Coronary artery (tissue), 2 donors: ENCODE measurements around the gene SCFD2.

Experiments
- DNase-seq: peaks from one replicate; pipeline ENCODE4 v3.0.0-alpha.2; 2017; ENCODE audit warnings: low spot score
- H3K27ac ChIP-seq, 2 donors: fragments of 200-600 bp; sonication (generic); one replicate each; pipeline ENCODE4 v1.5.1; 2016 to 2019
- H3K4me3 ChIP-seq: fragments of 200-600 bp; sonication (generic); 2 replicates; pipeline ENCODE4 v1.5.1; 2016; ENCODE audit warnings: mild to moderate bottlenecking, moderate library complexity
- TF ChIP-seq, protein P1 (sequence below): fragments of 200-600 bp; sonication (generic); IDR thresholded peaks from one replicate; pipeline ENCODE4 v1.5.1; 2019; ENCODE audit warnings: antibody characterized with exemption

Gene SCFD2

DNA sequence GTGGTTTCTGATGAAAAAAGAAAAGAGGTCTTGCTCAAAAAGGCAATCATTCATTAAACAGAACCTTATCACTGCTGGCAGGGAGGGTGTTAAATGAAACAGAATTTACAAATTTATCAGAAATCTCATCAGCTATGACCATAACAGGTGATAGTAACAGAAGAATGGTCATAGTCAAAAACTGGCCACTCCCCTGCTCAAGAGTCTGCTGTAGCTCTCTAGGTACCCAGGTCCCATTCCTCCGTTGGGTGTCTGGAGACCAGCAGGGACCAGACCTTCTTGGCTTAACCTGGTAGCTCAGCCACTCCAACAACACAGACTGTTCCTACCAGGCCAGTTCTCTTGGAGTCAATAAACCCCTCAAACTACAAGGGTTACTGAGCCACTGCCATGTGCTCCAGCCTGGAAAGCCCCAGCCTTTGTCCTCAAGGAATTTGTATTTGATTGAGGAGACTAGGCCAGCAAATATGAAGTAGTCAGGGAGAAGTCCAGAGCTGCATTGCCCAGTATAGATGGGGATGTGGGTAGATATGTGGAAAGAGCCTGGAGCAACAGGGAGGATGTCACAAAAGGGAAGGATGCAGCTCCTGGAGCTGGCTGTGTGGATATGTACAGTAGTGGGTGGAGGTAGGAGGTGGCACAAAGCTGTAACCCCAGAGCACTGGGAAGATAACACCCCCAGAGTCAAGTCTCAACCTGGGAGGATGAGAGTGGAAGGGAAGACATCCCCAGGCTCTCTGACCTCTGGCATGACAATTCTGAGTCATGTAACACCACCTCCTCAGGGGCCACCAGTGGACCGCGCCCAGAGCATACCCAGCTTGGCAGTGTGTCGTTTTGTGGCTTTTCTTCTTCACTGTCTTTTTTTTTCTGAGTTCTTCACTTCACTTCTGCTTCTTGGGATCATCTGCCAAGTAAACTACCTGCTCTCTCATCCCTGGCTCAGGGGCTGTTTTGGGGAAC, 481.9 kb downstream of the SCFD2 start:
- H3K27ac ChIP-seq = no peak overlapping the region
- DNase-seq = no peak
- H3K4me3 ChIP-seq = no peak overlapping the region
- TF ChIP-seq, protein P1, sequence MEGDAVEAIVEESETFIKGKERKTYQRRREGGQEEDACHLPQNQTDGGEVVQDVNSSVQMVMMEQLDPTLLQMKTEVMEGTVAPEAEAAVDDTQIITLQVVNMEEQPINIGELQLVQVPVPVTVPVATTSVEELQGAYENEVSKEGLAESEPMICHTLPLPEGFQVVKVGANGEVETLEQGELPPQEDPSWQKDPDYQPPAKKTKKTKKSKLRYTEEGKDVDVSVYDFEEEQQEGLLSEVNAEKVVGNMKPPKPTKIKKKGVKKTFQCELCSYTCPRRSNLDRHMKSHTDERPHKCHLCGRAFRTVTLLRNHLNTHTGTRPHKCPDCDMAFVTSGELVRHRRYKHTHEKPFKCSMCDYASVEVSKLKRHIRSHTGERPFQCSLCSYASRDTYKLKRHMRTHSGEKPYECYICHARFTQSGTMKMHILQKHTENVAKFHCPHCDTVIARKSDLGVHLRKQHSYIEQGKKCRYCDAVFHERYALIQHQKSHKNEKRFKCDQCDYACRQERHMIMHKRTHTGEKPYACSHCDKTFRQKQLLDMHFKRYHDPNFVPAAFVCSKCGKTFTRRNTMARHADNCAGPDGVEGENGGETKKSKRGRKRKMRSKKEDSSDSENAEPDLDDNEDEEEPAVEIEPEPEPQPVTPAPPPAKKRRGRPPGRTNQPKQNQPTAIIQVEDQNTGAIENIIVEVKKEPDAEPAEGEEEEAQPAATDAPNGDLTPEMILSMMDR = no peak

DNA sequence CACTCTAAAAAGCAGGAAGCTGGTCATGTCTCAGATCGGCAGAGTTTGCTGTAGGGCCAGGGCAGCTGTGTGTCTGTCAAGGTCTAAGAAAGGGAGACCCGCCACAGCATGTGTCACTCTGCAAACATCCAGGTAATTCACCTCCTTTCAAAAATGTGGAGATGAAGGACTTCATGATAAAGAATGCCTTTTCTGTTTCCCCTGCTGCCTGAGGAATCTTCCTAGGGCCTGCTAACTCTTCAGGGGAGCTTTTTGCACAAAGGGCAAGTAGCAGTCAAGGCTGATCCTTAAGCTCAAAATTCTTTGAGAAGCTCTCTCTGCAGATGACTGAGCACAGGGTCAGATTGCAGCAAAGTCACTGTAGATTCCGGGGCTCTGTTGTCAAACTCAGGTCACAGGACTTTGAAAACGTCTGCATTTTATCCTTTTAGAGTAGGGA, 482.7 kb downstream of the SCFD2 start:
- TF ChIP-seq, protein P1 = no peak
- Histone ChIP-seq H3K4me3 (no peak overlapping the region), H3K27ac (no peak overlapping the region)
- no peak for DNase-seq

GRCh38 chr4:52880994-52881393, 484.9 kb downstream of the SCFD2 start:
- H3K27ac ChIP-seq = no peak overlapping the region
- DNase-seq = no peak
- TF ChIP-seq, protein P1 = no peak
- no peak overlapping the region for H3K4me3 ChIP-seq

DNA sequence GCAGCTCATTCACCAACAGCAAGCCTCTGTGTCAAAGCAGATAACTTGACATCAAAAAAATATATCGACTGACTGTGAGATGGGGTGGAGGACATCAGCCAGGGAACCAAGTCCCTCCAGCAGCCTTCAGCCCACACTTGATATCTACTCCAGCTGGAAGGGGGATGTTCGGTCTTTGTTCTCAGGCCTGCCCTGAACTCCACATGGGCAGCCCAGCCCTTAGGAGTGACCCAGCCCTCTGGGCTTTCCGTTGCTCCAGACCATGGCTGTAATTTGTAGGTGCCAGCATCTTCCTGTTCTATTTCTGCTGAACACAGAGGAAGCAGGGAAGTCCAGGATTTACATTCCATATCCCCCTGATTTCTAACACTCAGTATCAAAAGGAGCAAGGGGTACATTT, 486.4 kb downstream of the SCFD2 start:
- TF ChIP-seq, protein P1 = no peak
- DNase-seq = no peak
- H3K4me3 ChIP-seq = no peak overlapping the region
- no peak overlapping the region for H3K27ac ChIP-seq

- no peak overlapping the region for H3K4me3 ChIP-seq
- TF ChIP-seq, protein P1 = no peak
- DNase-seq = no peak
- no peak overlapping the region for H3K27ac ChIP-seq
Measured at GRCh38 chr4:52877694-52878093, 488.2 kb downstream of the SCFD2 start.

DNA sequence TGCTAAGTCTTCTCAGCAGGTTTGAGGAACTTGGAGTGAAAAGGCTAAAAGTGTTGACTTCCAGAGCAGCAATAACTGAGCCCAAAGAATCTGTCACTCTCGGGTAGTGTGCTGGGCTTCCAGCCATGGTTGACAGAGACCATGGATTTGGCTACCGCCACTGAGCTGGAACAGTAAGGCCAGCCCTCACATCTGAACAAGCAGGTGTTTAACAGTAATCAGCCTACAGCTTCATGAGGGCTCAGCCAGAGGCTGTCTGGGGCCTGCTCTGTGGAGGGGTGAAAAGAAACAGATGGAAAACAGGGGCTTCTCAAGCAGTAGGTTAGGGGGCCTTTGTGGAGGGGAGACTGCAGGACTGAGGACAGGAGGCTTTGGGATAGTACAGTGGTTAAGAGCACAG, 488.8 kb downstream of the SCFD2 start:
- no peak for DNase-seq
- Histone ChIP-seq H3K4me3 (no peak overlapping the region), H3K27ac (no peak overlapping the region)
- TF ChIP-seq, protein P1 = no peak

DNA sequence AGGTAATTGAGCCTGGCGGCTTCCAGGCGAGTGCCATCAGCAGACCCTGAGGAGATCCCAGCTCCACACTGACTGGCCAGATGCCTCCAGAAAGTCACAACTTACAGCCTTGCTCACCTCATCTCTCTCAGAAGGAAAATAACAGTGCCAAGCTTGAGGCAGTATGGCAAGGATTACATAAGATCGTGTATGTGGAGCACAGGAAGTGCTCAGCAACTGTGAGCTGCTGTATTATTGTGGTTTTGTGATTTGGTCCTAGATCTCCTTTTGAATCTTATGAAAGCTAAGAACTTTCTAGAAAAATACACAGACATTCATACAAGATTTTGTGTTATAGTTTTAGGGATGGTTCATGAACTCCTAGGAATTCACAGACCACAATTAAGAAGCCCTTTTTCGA, 489.8 kb downstream of the SCFD2 start:
- no peak overlapping the region for H3K27ac ChIP-seq
- TF ChIP-seq, protein P1 = no peak
- DNase-seq = no peak
- H3K4me3 ChIP-seq = no peak overlapping the region
